ENCODE results near the gene CFAP206. TPM values are rescaled to one million over a fixed set of nuclear protein-coding genes. Genes with fewer than 3 reads are reported as not detected.

Gene CFAP206
- total RNA-seq, 4 donors from 2014 or later, result 0.23 to 0.47 TPM; not detected in 2

DNA sequence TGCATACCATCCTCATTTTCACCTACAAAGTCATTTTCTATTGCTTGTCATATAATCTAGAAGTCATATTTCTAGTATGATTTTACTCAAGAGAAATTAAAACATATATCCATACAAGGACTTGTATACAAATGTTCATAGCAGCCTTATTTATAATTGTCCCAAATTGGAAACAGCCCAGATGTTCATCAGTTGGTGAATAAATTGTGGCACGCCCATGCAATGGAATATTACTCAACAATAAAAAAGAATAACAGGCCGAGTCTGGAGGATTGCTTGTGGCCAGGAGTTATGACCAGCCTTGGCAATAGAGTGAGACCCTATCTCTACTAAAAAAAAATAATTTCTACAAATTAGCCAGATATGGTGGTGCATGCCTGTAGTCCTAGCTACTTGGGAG, 34.4 kb upstream of the CFAP206 start:
- no peak overlapping the region for H3K27ac ChIP-seq
- no peaks in the 10 kb centered on the region for H3K36me3 ChIP-seq
- TF ChIP-seq, protein P1, sequence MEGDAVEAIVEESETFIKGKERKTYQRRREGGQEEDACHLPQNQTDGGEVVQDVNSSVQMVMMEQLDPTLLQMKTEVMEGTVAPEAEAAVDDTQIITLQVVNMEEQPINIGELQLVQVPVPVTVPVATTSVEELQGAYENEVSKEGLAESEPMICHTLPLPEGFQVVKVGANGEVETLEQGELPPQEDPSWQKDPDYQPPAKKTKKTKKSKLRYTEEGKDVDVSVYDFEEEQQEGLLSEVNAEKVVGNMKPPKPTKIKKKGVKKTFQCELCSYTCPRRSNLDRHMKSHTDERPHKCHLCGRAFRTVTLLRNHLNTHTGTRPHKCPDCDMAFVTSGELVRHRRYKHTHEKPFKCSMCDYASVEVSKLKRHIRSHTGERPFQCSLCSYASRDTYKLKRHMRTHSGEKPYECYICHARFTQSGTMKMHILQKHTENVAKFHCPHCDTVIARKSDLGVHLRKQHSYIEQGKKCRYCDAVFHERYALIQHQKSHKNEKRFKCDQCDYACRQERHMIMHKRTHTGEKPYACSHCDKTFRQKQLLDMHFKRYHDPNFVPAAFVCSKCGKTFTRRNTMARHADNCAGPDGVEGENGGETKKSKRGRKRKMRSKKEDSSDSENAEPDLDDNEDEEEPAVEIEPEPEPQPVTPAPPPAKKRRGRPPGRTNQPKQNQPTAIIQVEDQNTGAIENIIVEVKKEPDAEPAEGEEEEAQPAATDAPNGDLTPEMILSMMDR (IDR thresholded peaks at IDR 0.05), result no peak
- TF ChIP-seq POLR2A (IDR thresholded peaks at IDR 0.05) (no peak), EP300 (IDR thresholded peaks at IDR 0.05) (no peak), POLR2AphosphoS5 (IDR thresholded peaks at IDR 0.05) (no peak)
- WGBS, 2 donors (ENCODE audit: low coverage in 1 of 2), result 94 to 100% methylated on average over 2 of the region's 2 CpGs
- H3K4me1 ChIP-seq, result no peaks in the 10 kb centered on the region
- no peaks in the 10 kb centered on the region for H3K9me3 ChIP-seq
- ATAC-seq, result no peak
- H3K27me3 ChIP-seq, result no peaks in the 10 kb centered on the region
- no peak overlapping the region for H3K4me3 ChIP-seq

DNA sequence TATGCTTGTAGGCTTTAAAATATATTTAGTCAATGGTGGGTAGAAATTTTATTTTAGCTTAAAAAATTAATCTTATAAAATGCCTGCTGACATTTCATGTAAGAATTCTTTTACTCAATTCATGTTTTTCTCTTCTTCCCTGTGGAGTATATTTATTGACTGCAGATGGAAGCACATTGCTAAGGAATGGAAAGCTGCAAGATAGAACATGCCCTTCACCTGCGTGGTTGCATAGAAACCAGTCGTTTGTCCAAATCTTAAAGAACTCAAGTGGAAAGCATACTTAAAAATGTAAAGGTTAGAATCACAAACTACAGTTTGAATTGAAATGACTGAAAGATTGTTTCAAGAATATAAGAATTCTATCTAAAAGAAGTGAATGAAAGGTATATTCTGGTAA, 32.5 kb upstream of the CFAP206 start:
- Histone ChIP-seq H3K4me3 (no peak overlapping the region), H3K27ac (no peak overlapping the region), H3K9me3 (no peaks in the 10 kb centered on the region), H3K36me3 (no peaks in the 10 kb centered on the region), H3K27me3 (no peaks in the 10 kb centered on the region), H3K4me1 (no peaks in the 10 kb centered on the region)
- ATAC-seq, result no peak
- TF ChIP-seq POLR2A (IDR thresholded peaks at IDR 0.05), result no peak
- TF ChIP-seq, protein P1 (IDR thresholded peaks at IDR 0.05), result no peak
- no peak for TF ChIP-seq EP300 (IDR thresholded peaks at IDR 0.05)
- no peak for TF ChIP-seq POLR2AphosphoS5 (IDR thresholded peaks at IDR 0.05)
- 80 to 100% methylated on average over 2 of the region's 2 CpGs for WGBS, 2 donors (ENCODE audit: low coverage in 1 of 2)

DNA sequence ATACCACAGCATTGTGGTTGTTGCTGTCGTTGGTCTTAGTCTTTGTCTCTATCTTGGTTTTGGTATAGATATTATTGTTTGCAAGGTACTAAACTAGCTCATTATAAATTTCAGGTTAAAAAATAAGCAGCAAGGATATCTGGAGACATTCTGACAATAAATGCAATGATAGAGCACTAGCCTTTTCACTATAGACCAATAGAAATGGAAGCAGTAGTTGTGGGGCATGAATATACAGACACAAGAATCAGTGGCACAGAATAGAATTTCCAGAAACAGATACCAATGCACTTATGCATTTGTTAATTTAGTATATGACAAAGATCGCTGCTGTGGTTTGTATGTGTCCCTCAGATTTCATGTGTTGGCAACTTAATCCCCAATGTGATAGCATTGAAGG, 31.1 kb upstream of the CFAP206 start:
- no peaks in the 10 kb centered on the region for H3K4me1 ChIP-seq
- no peaks in the 10 kb centered on the region for H3K9me3 ChIP-seq
- 83 to 94% methylated on average over 1 to 2 of the region's 2 CpGs for WGBS, 2 donors (ENCODE audit: low coverage in 1 of 2)
- no peak overlapping the region for H3K4me3 ChIP-seq
- ATAC-seq, result no peak
- H3K27me3 ChIP-seq, result no peaks in the 10 kb centered on the region
- TF ChIP-seq POLR2AphosphoS5 (IDR thresholded peaks at IDR 0.05) (no peak), EP300 (IDR thresholded peaks at IDR 0.05) (no peak), POLR2A (IDR thresholded peaks at IDR 0.05) (no peak)
- TF ChIP-seq, protein P1 (IDR thresholded peaks at IDR 0.05), result no peak
- no peaks in the 10 kb centered on the region for H3K36me3 ChIP-seq
- no peak overlapping the region for H3K27ac ChIP-seq

DNA sequence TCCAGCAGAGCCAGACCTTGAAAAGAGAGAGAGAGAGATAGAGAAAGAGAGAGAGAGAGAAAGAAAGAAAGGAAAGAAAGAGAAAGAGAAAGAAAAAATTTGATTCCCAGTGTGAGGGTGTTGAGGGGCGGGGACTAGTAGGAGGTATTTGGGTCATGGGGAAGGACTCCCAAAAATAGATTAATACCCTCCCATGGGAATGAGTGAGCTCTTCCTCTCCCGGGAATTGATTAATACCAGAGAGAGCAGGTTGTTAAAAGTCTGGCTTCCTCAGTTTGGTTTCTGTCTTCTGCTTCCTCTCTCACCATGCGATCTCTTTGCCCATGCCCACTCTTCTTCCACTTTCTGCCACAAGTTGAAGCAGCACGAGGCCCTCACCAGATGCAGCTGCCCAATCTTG, 28.8 kb upstream of the CFAP206 start:
- H3K9me3 ChIP-seq, result no peaks in the 10 kb centered on the region
- TF ChIP-seq, protein P1 (IDR thresholded peaks at IDR 0.05), result no peak
- TF ChIP-seq POLR2AphosphoS5 (IDR thresholded peaks at IDR 0.05) (no peak), EP300 (IDR thresholded peaks at IDR 0.05) (no peak), POLR2A (IDR thresholded peaks at IDR 0.05) (no peak)
- 80 to 83% methylated on average over 2 to 4 of the region's 4 CpGs for whole genome bisulfite sequencing, 2 donors (ENCODE audit: low coverage in 1 of 2)
- H3K4me1 ChIP-seq, result no peaks in the 10 kb centered on the region
- no peaks in the 10 kb centered on the region for H3K36me3 ChIP-seq
- no peaks in the 10 kb centered on the region for H3K27me3 ChIP-seq
- H3K27ac ChIP-seq, result no peak overlapping the region
- ATAC-seq, result no peak
- no peak overlapping the region for H3K4me3 ChIP-seq

DNA sequence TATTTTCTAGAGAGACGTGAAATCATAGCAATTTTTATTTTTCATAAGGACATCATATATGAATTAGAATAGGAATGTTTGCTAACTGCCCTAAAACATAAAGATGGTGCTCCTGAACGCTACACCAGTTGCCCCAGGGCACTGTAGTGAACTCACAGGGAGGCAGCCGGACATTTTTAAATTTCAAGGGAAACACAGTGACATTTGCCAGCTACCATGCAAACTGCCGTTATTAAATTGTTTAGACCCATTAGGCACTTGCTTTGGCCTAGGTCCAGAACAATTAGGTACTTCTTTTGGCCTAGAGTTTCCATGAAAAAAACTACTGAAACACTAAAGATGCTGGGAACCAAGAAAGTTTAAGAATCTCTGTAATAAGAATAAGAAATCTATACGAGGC, 24.9 kb upstream of the CFAP206 start:
- Histone ChIP-seq H3K4me1 (no peaks in the 10 kb centered on the region), H3K27ac (no peak overlapping the region), H3K36me3 (no peaks in the 10 kb centered on the region), H3K9me3 (no peaks in the 10 kb centered on the region), H3K4me3 (no peak overlapping the region), H3K27me3 (no peaks in the 10 kb centered on the region)
- TF ChIP-seq POLR2A (IDR thresholded peaks at IDR 0.05), result no peak
- TF ChIP-seq, protein P1 (IDR thresholded peaks at IDR 0.05), result no peak
- no peak for TF ChIP-seq EP300 (IDR thresholded peaks at IDR 0.05)
- TF ChIP-seq POLR2AphosphoS5 (IDR thresholded peaks at IDR 0.05), result no peak
- ATAC-seq, result no peak
- 62 to 86% methylated on average over 4 to 5 of the region's 5 CpGs for WGBS, 2 donors (ENCODE audit: low coverage in 1 of 2)

All from gastroesophageal sphincter (tissue), 4 donors.